CD1c-positive myeloid dendritic cell (primary cell): ENCODE data around the gene ST6GAL1.
A peak's percentile ranks its signal among the peaks of the same experiment; 100 is the strongest.
"Not testable (repeated sequence)": the region's sequence is repeated elsewhere in the genome, so short reads cannot be mapped to it uniquely, and the experiment has no call there.

ENCODE experiments used
- DNase-seq: peaks from one replicate; pipeline ENCODE4 v3.0.0-alpha.2; 2016; ENCODE audit errors: extremely low spot score

The ST6GAL1 gene

DNA sequence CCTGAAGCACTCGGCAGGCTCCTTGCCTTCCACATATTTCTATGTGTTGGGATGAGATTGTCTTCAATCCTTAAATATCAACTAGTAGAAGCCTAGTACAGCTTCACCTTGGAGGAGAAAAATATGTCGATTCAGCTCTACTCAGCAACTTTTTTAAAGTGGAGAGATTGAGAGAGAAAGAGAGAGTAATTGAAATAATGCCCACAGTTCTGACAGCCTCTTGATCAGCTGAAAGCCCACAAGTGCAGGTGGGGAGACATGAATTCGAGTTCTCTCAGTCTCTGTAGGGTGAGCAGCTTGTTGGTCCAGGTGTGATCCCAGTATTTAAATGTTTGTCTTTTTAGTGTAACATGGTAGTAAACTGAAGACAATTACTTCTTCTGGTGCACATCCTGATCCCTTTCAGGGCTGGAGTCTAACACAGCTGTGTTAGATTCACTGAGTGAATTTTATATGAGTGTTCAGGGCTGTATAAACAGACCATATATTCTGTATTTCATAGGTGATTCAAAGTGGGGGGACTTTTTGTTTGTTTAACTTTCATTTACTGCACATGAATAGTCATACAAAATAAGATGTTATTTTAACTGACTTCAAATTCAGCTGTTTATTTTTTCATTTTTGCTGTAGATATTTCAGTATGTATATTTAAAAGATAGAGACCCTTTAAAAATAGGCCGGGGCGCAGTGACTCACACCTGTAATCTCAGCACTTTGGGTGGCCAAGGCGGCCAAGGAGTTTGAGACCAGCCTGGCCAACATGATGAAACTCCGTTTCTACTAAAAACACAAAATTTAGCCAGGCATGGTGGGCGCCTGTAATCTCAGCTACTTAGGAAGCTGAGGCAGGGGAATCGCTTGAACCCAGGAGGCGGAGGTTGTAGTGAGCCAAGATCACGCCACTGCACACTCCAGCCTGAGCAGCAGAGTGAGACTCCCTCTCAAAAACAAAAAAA is 64.0 kb downstream of the ST6GAL1 start:
- DNase-seq: no peak

- DNase-seq: no peak
Measured at GRCh38 chr3:186996356-186996755, 66.0 kb downstream of the ST6GAL1 start.

GRCh38 chr3:186997061-186997460 is 66.7 kb downstream of the ST6GAL1 start:
- peak; percentile 49 for DNase-seq

- peak; percentile 27 for DNase-seq
Measured at GRCh38 chr3:186997473-186997939, 67.2 kb downstream of the ST6GAL1 start.

DNA sequence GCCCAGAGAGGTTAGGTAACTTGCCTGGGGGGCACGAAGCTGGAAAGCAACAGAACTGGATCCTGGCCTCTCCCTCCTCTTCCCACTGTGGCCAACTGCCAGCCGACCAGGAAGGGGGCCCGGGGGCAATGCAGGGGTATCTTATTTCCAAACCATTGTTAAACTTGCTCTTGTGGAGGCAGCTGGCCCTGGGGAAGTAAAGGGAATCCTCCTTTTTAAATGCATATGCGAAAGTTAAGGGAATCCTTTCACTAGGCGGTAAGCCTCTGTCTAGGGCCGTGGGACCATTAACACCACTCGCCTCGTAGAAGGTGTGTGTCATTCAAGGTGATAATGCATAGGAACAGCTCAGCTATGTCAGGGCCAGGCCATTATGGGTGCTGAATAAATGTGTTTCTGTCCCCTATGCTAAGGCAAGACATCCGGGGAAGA is 68.6 kb downstream of the ST6GAL1 start:
- DNase-seq: no peak

DNA sequence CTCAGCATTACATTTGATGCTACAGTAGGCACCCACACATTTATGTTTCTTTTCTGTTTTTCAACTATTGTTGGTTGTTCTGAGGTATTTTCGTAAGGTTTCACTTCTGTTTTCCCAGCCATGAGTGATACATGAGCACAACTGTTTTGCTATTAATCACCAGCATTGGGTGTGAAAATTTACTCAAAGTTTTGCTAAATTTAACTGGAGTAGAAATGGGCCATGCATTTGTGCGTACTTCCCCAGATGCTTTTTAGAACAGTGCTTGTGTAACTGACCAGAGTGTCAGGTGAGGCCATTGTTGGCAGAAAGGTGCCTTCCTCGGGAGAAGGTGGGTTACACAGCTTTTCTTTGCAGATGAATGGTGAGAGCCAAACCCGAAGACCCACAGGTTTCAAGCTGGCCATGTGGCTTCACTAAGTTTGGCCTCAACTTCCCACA is 70.4 kb downstream of the ST6GAL1 start:
- DNase-seq: peak; percentile 87

DNA sequence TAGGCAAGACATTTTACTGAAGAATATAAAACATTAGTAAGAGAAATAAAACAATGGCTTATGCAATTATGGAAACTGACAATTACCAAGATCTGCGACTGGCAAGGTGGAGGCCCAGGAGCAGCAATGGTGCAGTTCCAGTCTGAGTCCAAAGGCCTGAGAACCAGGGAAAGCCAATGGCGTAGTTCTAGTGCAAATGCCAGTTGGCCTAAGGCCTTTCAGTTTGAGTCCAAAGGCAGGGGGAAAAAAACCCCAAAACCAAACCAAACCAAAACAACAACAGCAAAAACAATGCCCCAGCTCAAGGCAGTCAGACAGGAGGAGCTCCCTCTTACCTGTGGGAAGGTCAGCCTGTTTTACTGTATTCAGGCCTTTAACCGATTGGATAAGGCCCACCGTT is 72.6 kb downstream of the ST6GAL1 start:
- no peak for DNase-seq

DNA sequence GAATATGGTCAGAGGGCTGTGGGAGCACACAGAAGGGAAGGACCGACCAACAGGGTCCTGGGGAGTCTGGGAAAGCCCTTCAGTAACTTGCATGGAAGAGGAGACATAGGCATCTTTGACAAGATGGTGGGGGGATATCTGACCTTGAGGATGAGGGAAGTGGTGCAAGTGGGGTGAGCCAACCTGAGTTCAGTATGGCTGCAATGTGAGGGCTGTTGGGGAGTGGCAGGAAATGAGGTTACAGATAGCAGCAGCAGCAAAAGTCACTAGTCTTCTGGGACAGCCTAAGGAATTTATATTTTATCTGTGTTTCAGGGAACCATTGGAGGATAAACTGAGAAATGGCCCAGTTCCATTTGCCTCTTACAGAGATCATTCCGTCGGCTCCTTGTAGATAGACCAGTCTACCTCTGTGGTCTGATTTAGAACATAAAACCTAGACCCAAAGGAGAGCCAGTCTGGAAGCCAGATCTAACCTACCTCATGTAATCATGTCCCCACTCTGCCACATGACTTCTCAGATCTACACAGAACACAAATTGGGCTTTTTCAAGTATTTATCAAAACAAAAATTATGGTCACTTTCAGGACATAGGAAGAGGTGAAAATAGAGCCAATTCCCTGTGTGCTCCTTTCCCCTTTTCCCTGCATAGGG is 75.6 kb downstream of the ST6GAL1 start:
- DNase-seq: no peak

- DNase-seq: no peak
Measured at GRCh38 chr3:187006864-187007630, 76.7 kb downstream of the ST6GAL1 start.

- not testable (repeated sequence) for DNase-seq
Measured at GRCh38 chr3:187010382-187010781, 80.1 kb downstream of the ST6GAL1 start.

- DNase-seq: peak; percentile 68
Measured at GRCh38 chr3:187011915-187012314, 81.6 kb downstream of the ST6GAL1 start.

GRCh38 chr3:187012609-187013051 is 82.3 kb downstream of the ST6GAL1 start:
- DNase-seq: peak; percentile 61

- DNase-seq: no peak
Measured at GRCh38 chr3:187013159-187013716, 82.9 kb downstream of the ST6GAL1 start.

- DNase-seq: no peak
Measured at GRCh38 chr3:187014417-187014864, 84.1 kb downstream of the ST6GAL1 start.

- DNase-seq: no peak
Measured at GRCh38 chr3:187015903-187016638, 85.7 kb downstream of the ST6GAL1 start.

DNA sequence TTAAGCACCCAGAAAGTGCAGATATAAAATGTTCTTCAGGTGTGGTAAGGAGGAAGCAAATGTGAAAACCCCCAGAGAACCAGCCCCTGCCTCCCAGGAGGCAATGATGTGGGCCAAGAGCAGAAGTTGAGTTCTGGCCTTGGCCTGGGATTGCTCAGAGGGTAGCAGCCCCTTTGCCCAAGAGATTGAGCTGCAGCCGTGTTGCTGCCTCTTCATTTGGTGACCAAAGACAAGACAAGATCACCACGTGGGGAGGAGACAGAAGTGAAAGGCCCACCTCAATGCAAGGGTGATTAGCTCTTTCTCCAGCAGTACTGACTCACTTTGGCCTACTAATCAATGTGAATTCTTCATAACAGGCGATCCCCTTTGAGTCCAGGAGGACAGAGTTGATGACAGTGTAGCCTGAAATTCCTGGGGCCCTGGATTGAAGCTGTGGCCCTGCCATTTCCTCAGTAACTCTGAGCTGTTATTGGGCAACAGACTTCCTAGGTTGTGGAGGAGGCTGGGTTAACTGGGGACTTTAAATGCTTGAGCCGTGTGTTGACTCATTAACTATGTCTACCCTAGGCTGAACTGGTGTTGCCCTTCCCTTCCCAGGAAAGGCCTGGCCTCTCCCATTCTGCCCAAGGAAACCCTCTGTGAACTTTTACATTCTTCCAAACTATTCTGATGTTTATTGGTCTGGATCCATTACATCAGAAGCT is 86.5 kb downstream of the ST6GAL1 start:
- peak; percentile 61 for DNase-seq

DNA sequence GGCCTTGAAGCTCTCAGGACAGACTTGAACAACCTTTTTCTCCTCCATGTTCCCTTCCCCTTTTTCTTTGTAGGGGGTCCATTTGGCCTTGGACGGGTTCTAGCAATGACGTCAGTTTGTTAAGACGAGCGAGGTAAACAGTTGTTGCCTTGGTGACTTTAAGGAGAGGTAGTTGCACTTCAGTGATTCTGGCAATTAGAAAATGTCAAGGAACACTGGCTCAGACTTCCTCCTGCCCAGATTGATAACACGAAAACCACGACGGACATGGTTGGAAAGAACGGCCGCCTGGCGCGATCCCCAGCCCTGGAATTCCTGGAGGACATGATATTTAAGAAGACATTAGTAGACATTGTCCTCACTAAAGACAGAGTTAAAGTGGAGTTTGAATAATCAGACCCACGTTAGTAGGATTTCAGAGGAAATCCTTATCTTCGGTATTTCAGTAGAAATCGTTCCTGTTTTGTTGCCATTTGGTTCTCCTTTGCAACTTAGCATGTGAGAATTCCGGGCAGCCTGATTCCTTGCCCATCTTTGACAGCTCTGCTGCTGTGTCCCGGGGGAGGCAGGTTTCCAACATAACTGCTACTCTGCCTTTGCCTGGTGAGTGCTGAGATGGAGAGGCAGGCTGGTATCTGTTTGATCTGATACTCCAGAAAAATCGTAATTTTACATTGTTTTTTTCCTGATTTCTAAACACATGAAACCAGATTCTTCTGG is 87.3 kb downstream of the ST6GAL1 start:
- peak; percentile 28 for DNase-seq

DNA sequence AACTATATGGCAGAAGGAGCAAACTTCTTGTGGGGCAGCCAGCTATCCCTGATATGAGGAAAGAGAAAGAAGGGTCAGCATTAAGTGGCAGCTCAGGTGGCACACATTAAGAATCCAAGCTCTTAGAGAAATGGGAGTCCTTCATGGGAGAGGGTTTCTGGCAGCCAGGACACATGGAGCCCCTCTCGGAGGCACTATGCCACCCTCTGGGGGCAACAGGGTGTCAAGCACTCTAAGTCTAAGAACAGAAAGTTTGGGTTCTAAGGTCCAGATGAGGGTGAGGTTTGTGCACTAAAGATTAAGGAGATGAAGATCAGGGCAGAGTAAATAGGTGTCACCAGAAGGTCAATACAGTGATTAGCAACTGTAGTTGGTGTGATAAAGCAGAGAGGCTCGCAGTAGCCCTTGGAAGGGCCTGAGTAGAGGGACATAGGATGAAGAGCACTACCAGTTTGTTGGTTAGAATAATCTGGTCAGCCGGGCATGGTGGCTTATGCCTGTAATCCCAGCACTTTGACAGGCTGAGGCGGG is 89.3 kb downstream of the ST6GAL1 start:
- DNase-seq: no peak

DNA sequence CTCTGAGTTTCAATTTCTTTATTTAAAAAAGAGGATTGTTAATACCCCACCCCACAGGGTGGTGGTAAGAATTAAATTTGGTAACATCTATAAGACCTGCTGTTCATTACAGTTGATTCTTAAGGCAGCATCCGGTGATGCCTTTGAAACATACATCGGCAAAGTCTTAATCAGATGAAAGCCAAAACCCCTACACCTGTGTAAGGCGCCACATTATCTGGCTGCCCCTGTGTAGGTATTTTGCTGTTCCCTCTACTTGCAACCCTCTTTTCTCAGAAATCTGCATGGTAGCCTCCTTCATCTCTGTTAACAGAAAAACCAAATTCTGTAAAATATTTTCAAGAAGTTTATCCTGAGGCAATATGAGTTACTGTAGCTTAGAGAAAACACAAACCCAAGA is 90.0 kb downstream of the ST6GAL1 start:
- DNase-seq: no peak
